Activated T-cell treated with anti-CD3 and anti-CD28 coated beads, Interleukin-2, amount 50 U/mL, for 72 hours (primary cell): ENCODE measurements around the gene CSRP1. TPM values are rescaled to one million over a fixed set of nuclear protein-coding genes. Genes with fewer than 3 reads are reported as not detected.

Experiments used
- ATAC-seq, 2 donors: fragments of 150-1000 bp; cut with Tn5 transposase; replicated peaks in 1 of 2; 2 replicates each; pipeline ENCODE4 v1.10.0; 2021; ENCODE audit warnings: moderate library complexity in 2 of 2, mild to moderate bottlenecking in 1 of 2
- DNase-seq, 2 donors: peaks; one replicate each; pipeline ENCODE4 v3.0.0; 2021 to 2022; ENCODE audit warnings: mixed read lengths in 1 of 2
- H3K27ac Mint-ChIP-seq: one replicate; pipeline ENCODE4 v1.8.0; 2022; ENCODE audit warnings: mild to moderate bottlenecking, moderate library complexity, mixed read lengths
- H3K27me3 Mint-ChIP-seq: one replicate; pipeline ENCODE4 v1.8.0; 2022; ENCODE audit warnings: low read depth, mixed read lengths
- H3K36me3 Mint-ChIP-seq, 2 donors: one replicate each; pipeline ENCODE4 v1.8.0; 2022; ENCODE audit warnings: mixed read lengths in 2 of 2, mild to moderate bottlenecking in 1 of 2; ENCODE audit not compliant: insufficient read depth in 2 of 2
- H3K4me1 Mint-ChIP-seq: one replicate; pipeline ENCODE4 v1.8.0; 2022; ENCODE audit warnings: low read depth, mixed read lengths
- H3K4me3 Mint-ChIP-seq, 2 donors: one replicate each; pipeline ENCODE4 v1.8.0; 2022; ENCODE audit warnings: mild to moderate bottlenecking in 2 of 2, mixed read lengths in 2 of 2, moderate library complexity in 2 of 2
- H3K9me3 Mint-ChIP-seq, 2 donors: one replicate each; pipeline ENCODE4 v1.8.0; 2022; ENCODE audit warnings: mixed read lengths in 2 of 2
- total RNA-seq, 2 donors: library from RNA; stranded (reverse); gene quantifications; one replicate each; pipeline ENCODE4 v1.2.3, GENCODE V29; 2022

CSRP1 gene
- total RNA-seq, 2 donors from 2014 or later: 44.7 to 52.6 TPM

- ATAC-seq: no peak
- Mint-ChIP-seq H3K9me3 (no peaks in the 10 kb centered on the region), H3K36me3 (no peaks in the 10 kb centered on the region), H3K4me3 (peak overlapping the region; percentile 92 to 96), H3K27ac (no peak overlapping the region), H3K4me1 (peaks cover 33% of the 10 kb centered on the region), H3K27me3 (no peaks in the 10 kb centered on the region)
- DNase-seq: no peak
These were observed 2.0 kb downstream of the CSRP1 start for GRCh38 chr1:201504799-201505502.

DNA sequence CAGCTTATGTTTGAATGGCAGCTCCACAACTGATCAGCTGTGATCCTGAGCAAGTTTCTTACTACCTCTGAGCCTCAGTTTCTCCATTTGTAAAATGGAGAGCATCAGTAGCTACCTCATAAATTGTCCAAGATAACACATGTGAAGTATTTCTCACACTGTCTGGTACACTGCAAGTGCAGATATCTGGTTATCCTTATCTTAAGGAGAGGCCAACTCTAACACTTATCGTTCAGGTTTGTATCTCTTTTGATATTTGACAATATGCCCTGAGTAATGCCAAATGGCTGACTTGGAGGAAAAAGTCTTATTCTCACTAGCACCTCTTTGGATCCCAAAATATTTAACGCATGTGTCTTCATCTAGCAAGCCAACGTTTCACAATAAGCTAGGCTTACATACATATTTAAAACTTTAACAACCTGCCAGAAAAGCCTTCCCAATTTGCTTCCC is 2.7 kb downstream of the CSRP1 start:
- ATAC-seq (no peak), DNase-seq (no peak)
- H3K9me3 Mint-ChIP-seq: no peaks in the 10 kb centered on the region
- no peaks in the 10 kb centered on the region for H3K36me3 Mint-ChIP-seq
- no peaks in the 10 kb centered on the region for H3K27me3 Mint-ChIP-seq
- H3K4me3 Mint-ChIP-seq: no peak overlapping the region
- no peak overlapping the region for H3K27ac Mint-ChIP-seq
- peaks cover 33% of the 10 kb centered on the region for H3K4me1 Mint-ChIP-seq

DNA sequence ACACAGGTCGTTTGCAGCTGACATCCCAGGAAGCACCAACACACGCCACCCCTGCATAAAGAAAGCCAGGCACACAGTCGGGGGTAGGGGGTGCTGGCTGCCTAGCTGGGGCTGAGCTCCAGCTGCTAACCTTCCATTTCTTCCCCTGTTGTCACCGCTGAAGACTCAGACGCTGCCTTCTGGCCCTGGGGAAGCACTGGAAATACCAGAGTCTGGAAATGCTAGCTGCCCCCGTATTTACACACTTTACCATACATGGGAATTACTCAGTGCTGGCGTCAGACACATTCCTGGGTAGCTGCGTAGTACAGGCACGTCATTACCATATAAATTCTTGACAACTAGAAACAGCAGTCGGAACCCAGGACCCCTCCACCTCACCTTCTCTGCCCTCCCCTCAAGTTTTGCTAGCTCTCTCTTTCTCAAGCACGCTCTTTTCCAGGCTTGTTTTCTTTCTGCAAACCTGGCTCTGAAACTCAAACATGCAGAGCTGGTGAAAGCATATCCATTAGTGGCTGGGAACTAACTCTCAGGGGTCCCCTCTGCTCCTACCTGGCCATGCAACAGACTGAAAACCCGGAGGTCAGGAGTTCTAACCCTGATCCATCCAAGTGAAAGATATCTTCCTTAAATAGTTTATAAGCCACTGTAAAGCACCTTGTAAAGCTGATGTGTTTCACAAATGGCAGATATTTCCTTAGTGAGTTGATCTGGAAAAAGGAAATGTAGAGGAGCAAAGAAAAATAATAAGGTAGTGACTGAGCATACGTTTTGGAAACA is 3.3 kb downstream of the CSRP1 start:
- no peak for DNase-seq
- H3K36me3 Mint-ChIP-seq: no peaks in the 10 kb centered on the region
- H3K9me3 Mint-ChIP-seq: no peaks in the 10 kb centered on the region
- H3K27ac Mint-ChIP-seq: no peak overlapping the region
- peaks cover 33% of the 10 kb centered on the region for H3K4me1 Mint-ChIP-seq
- no peaks in the 10 kb centered on the region for H3K27me3 Mint-ChIP-seq
- H3K4me3 Mint-ChIP-seq: no peak overlapping the region
- ATAC-seq: no peak

- Mint-ChIP-seq H3K27ac (no peak overlapping the region), H3K9me3 (no peaks in the 10 kb centered on the region), H3K4me1 (peaks cover 26% of the 10 kb centered on the region), H3K4me3 (no peak overlapping the region), H3K36me3 (no peaks in the 10 kb centered on the region), H3K27me3 (no peaks in the 10 kb centered on the region)
- no peak for DNase-seq
- no peak for ATAC-seq
These were observed 4.4 kb downstream of the CSRP1 start for GRCh38 chr1:201502511-201502857.

- ATAC-seq: no peak
- no peak for DNase-seq
- Mint-ChIP-seq H3K4me3 (no peak overlapping the region), H3K36me3 (no peaks in the 10 kb centered on the region), H3K4me1 (peaks cover 25% of the 10 kb centered on the region), H3K27me3 (no peaks in the 10 kb centered on the region), H3K9me3 (no peaks in the 10 kb centered on the region), H3K27ac (no peak overlapping the region)
These were observed 5.0 kb downstream of the CSRP1 start for GRCh38 chr1:201501812-201502510.

GRCh38 chr1:201501144-201501543 is 5.8 kb downstream of the CSRP1 start:
- H3K9me3 Mint-ChIP-seq: no peaks in the 10 kb centered on the region
- ATAC-seq (no peak), DNase-seq (no peak)
- peaks cover 20% of the 10 kb centered on the region for H3K4me1 Mint-ChIP-seq
- H3K36me3 Mint-ChIP-seq: peaks cover 0 to under 1% of the 10 kb centered on the region in 2 donors
- H3K27ac Mint-ChIP-seq: no peak overlapping the region
- no peak overlapping the region for H3K4me3 Mint-ChIP-seq
- H3K27me3 Mint-ChIP-seq: no peaks in the 10 kb centered on the region

DNA sequence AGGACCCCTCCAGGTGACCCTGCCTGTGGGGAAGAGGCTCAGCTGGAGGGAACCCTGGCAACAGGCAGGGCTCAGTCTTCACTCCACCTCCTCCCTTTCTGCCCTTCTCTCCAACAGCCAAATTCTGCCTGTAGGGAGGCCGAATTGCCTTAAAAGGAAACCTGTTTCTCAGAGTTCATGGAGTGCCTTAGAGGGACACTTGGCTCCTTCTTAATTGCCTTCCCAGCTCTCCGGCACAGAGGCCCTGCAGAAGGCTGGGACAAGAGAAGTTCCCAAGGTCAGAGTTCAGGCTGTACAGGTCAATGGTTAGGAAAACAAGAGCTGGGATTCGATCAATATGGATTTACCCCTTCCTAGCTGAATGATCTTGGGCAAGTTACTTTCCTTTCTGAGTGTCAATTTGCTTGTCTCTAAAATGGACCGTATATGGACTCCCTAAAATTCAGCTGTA is 6.2 kb downstream of the CSRP1 start:
- no peak for ATAC-seq
- no peak for DNase-seq
- Mint-ChIP-seq H3K27ac (no peak overlapping the region), H3K27me3 (no peaks in the 10 kb centered on the region), H3K4me3 (no peak overlapping the region), H3K9me3 (no peaks in the 10 kb centered on the region), H3K36me3 (peaks cover 0 to 1% of the 10 kb centered on the region in 2 donors), H3K4me1 (peaks cover 16% of the 10 kb centered on the region)

DNA sequence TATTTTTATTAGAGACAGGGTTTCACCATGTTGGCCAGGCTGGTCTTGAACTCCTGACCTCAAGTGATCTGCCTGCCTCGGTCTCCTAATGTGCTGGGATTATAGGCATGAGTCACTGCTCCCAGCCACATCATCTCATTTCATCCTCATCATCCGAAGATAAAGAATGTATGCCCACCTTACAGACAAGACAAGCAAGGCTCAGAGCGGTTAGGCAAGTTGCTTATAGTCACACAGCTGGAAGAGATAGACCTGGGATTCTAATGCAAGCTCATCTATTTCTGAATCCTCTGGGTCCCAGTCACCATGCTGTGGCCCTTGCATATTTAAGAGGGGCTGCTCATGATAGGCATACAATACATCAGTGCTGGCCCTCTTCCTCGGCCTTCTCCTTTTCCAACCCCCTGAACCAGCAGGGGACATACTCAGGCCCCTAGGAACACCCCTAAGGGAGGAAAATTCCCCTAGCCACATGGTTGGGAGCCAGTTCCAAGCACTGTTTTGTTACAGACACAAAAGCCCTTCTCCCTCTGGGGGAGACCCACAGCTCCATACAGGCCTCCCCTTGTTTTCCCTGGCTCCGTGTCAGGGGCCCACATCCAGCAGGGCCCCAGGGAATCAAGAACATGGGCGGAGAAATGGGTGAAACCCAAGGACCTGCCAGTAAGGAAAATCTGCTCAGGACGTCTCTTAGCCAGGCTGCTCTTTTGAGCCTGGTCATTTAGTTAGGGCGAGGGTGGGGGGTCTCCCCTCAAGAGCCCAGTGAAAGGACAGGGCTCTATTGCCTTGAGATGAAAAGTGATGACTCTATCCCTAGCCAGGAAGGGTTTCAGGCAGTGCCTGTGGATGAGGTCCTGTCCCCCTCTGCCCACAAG is 6.9 kb downstream of the CSRP1 start:
- Mint-ChIP-seq H3K27ac (no peak overlapping the region), H3K4me1 (peaks cover 9% of the 10 kb centered on the region)

DNA sequence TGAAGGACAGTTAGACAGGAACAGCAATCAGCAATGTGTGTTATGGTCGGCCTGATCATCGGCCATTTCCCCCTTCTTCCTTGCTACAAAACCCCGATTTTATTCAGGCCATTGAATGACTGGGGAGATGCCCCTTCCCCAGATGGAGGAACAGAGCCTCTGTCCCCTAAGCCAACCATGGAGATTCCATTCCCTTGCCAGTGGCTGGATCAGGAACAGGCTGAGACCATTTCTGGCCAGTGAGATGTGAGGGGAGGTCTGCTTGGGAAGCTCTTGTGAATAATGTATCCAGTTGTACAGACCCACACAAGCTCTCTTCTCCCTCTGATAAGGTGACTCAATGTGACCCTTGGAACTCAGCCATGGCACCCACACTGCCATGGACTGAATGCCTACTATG is 7.7 kb downstream of the CSRP1 start:
- H3K9me3 Mint-ChIP-seq: no peaks in the 10 kb centered on the region
- ATAC-seq (no peak), DNase-seq (no peak)
- peaks cover 6% of the 10 kb centered on the region for H3K4me1 Mint-ChIP-seq
- H3K27ac Mint-ChIP-seq: no peak overlapping the region
- H3K36me3 Mint-ChIP-seq: peaks cover 2% of the 10 kb centered on the region in 2 donors
- no peaks in the 10 kb centered on the region for H3K27me3 Mint-ChIP-seq
- no peak overlapping the region for H3K4me3 Mint-ChIP-seq

More for the DNA sequence above, 6.9 kb downstream of the CSRP1 start:
- Mint-ChIP-seq H3K4me3 (no peak overlapping the region), H3K9me3 (no peaks in the 10 kb centered on the region), H3K27me3 (no peaks in the 10 kb centered on the region), H3K36me3 (peaks cover 0 to 1% of the 10 kb centered on the region in 2 donors)
- ATAC-seq: no peak
- no peak for DNase-seq

DNA sequence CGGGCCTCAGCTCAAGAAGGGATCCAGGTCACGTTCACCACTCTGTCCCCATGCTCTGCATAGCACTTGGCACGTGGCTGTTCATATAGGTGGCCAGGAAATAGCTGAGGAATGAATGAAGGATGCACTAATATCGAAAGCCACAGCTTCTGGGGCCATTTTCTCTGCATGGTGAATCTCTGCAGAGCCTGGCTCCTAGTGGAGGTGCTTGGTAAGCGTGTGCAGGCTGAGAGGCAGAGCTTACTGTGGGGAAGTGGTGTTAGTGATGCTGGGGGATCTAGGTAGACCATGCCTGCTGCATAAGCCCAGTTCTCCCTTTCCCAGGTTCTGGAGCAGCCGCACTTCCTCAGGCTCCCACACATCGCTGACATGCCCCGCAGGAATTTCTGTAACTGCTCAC is 8.3 kb downstream of the CSRP1 start:
- DNase-seq (no peak), ATAC-seq (no peak)
- H3K27me3 Mint-ChIP-seq: no peaks in the 10 kb centered on the region
- no peak overlapping the region for H3K4me3 Mint-ChIP-seq
- H3K27ac Mint-ChIP-seq: no peak overlapping the region
- H3K36me3 Mint-ChIP-seq: peaks cover 2 to 6% of the 10 kb centered on the region in 2 donors
- H3K4me1 Mint-ChIP-seq: peaks cover 2% of the 10 kb centered on the region
- H3K9me3 Mint-ChIP-seq: no peaks in the 10 kb centered on the region

- Mint-ChIP-seq H3K36me3 (peaks cover 2 to 9% of the 10 kb centered on the region in 2 donors), H3K27ac (no peak overlapping the region), H3K9me3 (no peaks in the 10 kb centered on the region), H3K4me1 (no peaks in the 10 kb centered on the region), H3K4me3 (no peak overlapping the region), H3K27me3 (no peaks in the 10 kb centered on the region)
- DNase-seq (no peak), ATAC-seq (no peak)
These were observed 8.9 kb downstream of the CSRP1 start for GRCh38 chr1:201497935-201498509.

DNA sequence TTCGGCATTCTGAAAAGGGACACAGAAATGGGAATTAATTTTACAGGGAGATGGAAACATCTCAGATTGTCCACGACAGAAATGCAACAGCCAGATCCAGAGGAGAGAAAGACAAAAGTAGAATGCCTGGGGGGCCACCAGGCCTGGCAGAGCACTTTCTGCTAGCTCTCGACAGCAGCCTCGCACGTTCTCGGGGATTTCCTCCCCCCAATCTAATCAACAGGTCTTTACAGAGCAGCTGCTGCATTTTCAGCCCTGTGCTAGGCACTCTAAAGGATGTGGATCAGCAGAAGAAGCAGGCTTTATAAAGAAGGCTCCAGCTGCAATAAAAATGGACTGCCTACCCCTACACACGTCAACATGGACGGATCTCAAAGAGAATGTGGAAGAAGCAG is 10.6 kb downstream of the CSRP1 start:
- ATAC-seq: no peak
- no peak overlapping the region for H3K27ac Mint-ChIP-seq
- no peaks in the 10 kb centered on the region for H3K9me3 Mint-ChIP-seq
- peaks cover 4 to 9% of the 10 kb centered on the region in 2 donors for H3K36me3 Mint-ChIP-seq
- no peaks in the 10 kb centered on the region for H3K4me1 Mint-ChIP-seq
- H3K27me3 Mint-ChIP-seq: no peaks in the 10 kb centered on the region
- no peak for DNase-seq
- no peak overlapping the region for H3K4me3 Mint-ChIP-seq
